H9 (cell line): Measurements from ENCODE around the gene PI16. TPM values are rescaled to one million over a fixed set of nuclear protein-coding genes. Genes with fewer than 3 reads are reported as not detected.

Experiments used
- DNase-seq: peaks from one replicate; pipeline ENCODE4 v3.0.0-alpha.2; 2017
- H2AFZ ChIP-seq: one replicate; pipeline ENCODE4 v1.6.1; 2013; ENCODE audit warnings: mild to moderate bottlenecking, low read length, control low read depth, moderate library complexity
- H2AK5ac ChIP-seq: 2 replicates; pipeline ENCODE4 v1.6.1; 2013; ENCODE audit warnings: low read length, control low read depth, mixed read lengths; ENCODE audit not compliant: insufficient read length
- H2BK120ac ChIP-seq: one replicate; pipeline ENCODE4 v1.6.1; 2013; ENCODE audit warnings: low read depth, mild to moderate bottlenecking, low read length, control low read depth, inconsistent platforms; ENCODE audit not compliant: poor library complexity, severe bottlenecking
- H2BK12ac ChIP-seq: 2 replicates; pipeline ENCODE4 v1.6.1; 2013; ENCODE audit warnings: low read length, control low read depth, mixed read lengths, low read depth; ENCODE audit not compliant: insufficient read length
- H2BK15ac ChIP-seq: 2 replicates; pipeline ENCODE4 v1.6.1; 2013; ENCODE audit warnings: low read depth, low read length, control low read depth
- H2BK20ac ChIP-seq: one replicate; pipeline ENCODE4 v1.6.1; 2013; ENCODE audit warnings: low read depth, mild to moderate bottlenecking, low read length, control low read depth, inconsistent platforms; ENCODE audit not compliant: poor library complexity, severe bottlenecking
- H2BK5ac ChIP-seq: 2 replicates; pipeline ENCODE4 v1.6.1; 2013; ENCODE audit warnings: low read length, control low read depth, mixed read lengths; ENCODE audit not compliant: insufficient read length
- H3K14ac ChIP-seq: 2 replicates; pipeline ENCODE4 v1.6.1; 2013; ENCODE audit warnings: low read length, control low read depth; ENCODE audit not compliant: insufficient read depth
- H3K18ac ChIP-seq: 2 replicates; pipeline ENCODE4 v1.6.1; 2013; ENCODE audit warnings: low read depth, mild to moderate bottlenecking, mixed read lengths, low read length, control low read depth; ENCODE audit not compliant: insufficient read length
- H3K23ac ChIP-seq: 2 replicates; pipeline ENCODE4 v1.6.1; 2013; ENCODE audit warnings: low read length, control low read depth, mixed read lengths, low read depth; ENCODE audit not compliant: insufficient read length
- H3K23me2 ChIP-seq: 2 replicates; pipeline ENCODE4 v1.6.1; 2013; ENCODE audit warnings: low read depth, mild to moderate bottlenecking, mixed read lengths, low read length, control low read depth; ENCODE audit not compliant: insufficient read length, poor library complexity, severe bottlenecking
- H3K27ac ChIP-seq: 2 replicates; pipeline ENCODE4 v1.5.1; 2013; ENCODE audit warnings: low read length, control low read depth, mixed read lengths, low read depth; ENCODE audit not compliant: insufficient read length
- H3K27me3 ChIP-seq: 2 replicates; pipeline ENCODE4 v1.6.1; 2013; ENCODE audit warnings: low read length, control low read depth, inconsistent platforms; ENCODE audit not compliant: insufficient read depth
- H3K4ac ChIP-seq: 2 replicates; pipeline ENCODE4 v1.6.1; 2013; ENCODE audit warnings: low read depth, mild to moderate bottlenecking, control low read depth, inconsistent platforms, low read length, moderate library complexity
- H3K4me1 ChIP-seq: 2 replicates; pipeline ENCODE4 v1.6.1; 2013; ENCODE audit warnings: low read length, control low read depth, inconsistent platforms; ENCODE audit not compliant: insufficient read depth
- H3K4me2 ChIP-seq: 2 replicates; pipeline ENCODE4 v1.6.1; 2013; ENCODE audit warnings: low read length, control low read depth, mixed read lengths; ENCODE audit not compliant: insufficient read length, insufficient read depth
- H3K56ac ChIP-seq: 2 replicates; pipeline ENCODE4 v1.6.1; 2013; ENCODE audit warnings: low read depth, mild to moderate bottlenecking, mixed read lengths, low read length, control low read depth; ENCODE audit not compliant: insufficient read length
- H3K79me1 ChIP-seq: 2 replicates; pipeline ENCODE4 v1.6.1; 2013; ENCODE audit warnings: low read depth, mild to moderate bottlenecking, moderate library complexity, low read length, control low read depth, inconsistent platforms; ENCODE audit not compliant: insufficient read depth, poor library complexity, severe bottlenecking
- H3K79me2 ChIP-seq: 2 replicates; pipeline ENCODE4 v1.6.1; 2013; ENCODE audit warnings: low read length, control low read depth, inconsistent platforms; ENCODE audit not compliant: insufficient read depth
- H3K9ac ChIP-seq: 2 replicates; pipeline ENCODE4 v1.6.1; 2013; ENCODE audit warnings: low read length, control low read depth, mixed read lengths; ENCODE audit not compliant: insufficient read length; ENCODE audit errors: extremely low read depth
- H3K9me3 ChIP-seq: one replicate; pipeline ENCODE4 v1.6.1; 2013; ENCODE audit warnings: low read depth, low read length, inconsistent platforms; ENCODE audit not compliant: control insufficient read depth
- H3T11ph ChIP-seq: one replicate; pipeline ENCODE4 v1.6.1; 2013; ENCODE audit warnings: mild to moderate bottlenecking, low read length, control low read depth, inconsistent platforms
- H4K20me1 ChIP-seq: one replicate; pipeline ENCODE4 v1.6.1; 2013; ENCODE audit not compliant: control insufficient read depth, insufficient read length, insufficient read depth
- H4K5ac ChIP-seq: 2 replicates; pipeline ENCODE4 v1.6.1; 2013; ENCODE audit warnings: low read depth, mild to moderate bottlenecking, mixed read lengths, low read length, control low read depth; ENCODE audit not compliant: insufficient read length
- H4K8ac ChIP-seq: replicated peaks from 2 replicates; pipeline ENCODE4 v1.6.1; 2013; ENCODE audit warnings: low read length, control low read depth, mixed read lengths, low read depth; ENCODE audit not compliant: insufficient read length
- H4K91ac ChIP-seq: 2 replicates; pipeline ENCODE4 v1.6.1; 2013; ENCODE audit warnings: low read depth, mild to moderate bottlenecking, moderate library complexity, mixed read lengths, low read length, control low read depth; ENCODE audit not compliant: insufficient read length
- H3K27ac Mint-ChIP-seq, 3 experiments: 2 replicates in 2 of 3; 3 replicates in 1 of 3; pipeline ENCODE4 v1.8.0; 2020 to 2021; ENCODE audit warnings: mixed read lengths in 3 of 3, mild to moderate bottlenecking in 1 of 3, moderate library complexity in 1 of 3
- H3K27me3 Mint-ChIP-seq: 2 replicates; pipeline ENCODE4 v1.8.0; 2021; ENCODE audit warnings: low read depth, mild to moderate bottlenecking, moderate library complexity, mixed read lengths
- H3K36me3 Mint-ChIP-seq, 3 experiments: 2 replicates in 2 of 3; 3 replicates in 1 of 3; pipeline ENCODE4 v1.8.0; 2020 to 2021; ENCODE audit warnings: low read depth in 3 of 3, mixed read lengths in 3 of 3; ENCODE audit not compliant: insufficient read depth in 1 of 3
- H3K4me1 Mint-ChIP-seq, 2 experiments: 2 replicates each; pipeline ENCODE4 v1.8.0; 2020; ENCODE audit warnings: mixed read lengths in 2 of 2
- H3K4me3 Mint-ChIP-seq, 2 experiments: 2 replicates in 1 of 2; 3 replicates in 1 of 2; pipeline ENCODE4 v1.8.0; 2020 to 2021; ENCODE audit warnings: mild to moderate bottlenecking in 2 of 2, mixed read lengths in 2 of 2, moderate library complexity in 1 of 2
- H3K9me3 Mint-ChIP-seq, 2 experiments: 2 replicates in 1 of 2; 3 replicates in 1 of 2; pipeline ENCODE4 v1.8.0; 2020; ENCODE audit warnings: mild to moderate bottlenecking in 2 of 2, mixed read lengths in 2 of 2, moderate library complexity in 1 of 2
- CTCF ChIP-seq: fragments of 200-600 bp; sonication (generic); conservative IDR thresholded peaks from 3 replicates; pipeline ENCODE4 v1.8.0; 2021; ENCODE audit warnings: antibody characterized with exemption, mild to moderate bottlenecking
- WGBS: extraction: QIAGEN DNeasy Blood & Tissue Kit; methylation state at CpG from one replicate; pipeline ENCODE4 v1.1.7; 2013; ENCODE audit warnings: missing lambda C conversion rate, low lambda C conversion rate, mixed read lengths; ENCODE audit not compliant: insufficient read length; ENCODE audit errors: extremely low coverage; 5-methylcytosine and 5-hydroxymethylcytosine counted together
- total RNA-seq: library from RNA; stranded (reverse); gene quantifications from 2 replicates; pipeline ENCODE4 v1.2.1, GENCODE V29; 2021

The PI16 gene
- total RNA-seq, 1 experiment from 2014 or later: not detected

GRCh38 chr6:36971921-36972673, 17.6 kb downstream of the PI16 start:
- H3K27ac Mint-ChIP-seq: peak overlapping the region in 1 of 3 experiments; percentile 81; a peak in 2 of 7 replicates
- no peaks in the 10 kb centered on the region for H3K4me1 Mint-ChIP-seq
- Histone ChIP-seq H3K9me3 (no peaks in the 10 kb centered on the region), H3T11ph (no peak overlapping the region), H2BK120ac (no peak overlapping the region), H4K91ac (no peak overlapping the region), H2BK12ac (no peak overlapping the region), H3K27ac (no peak overlapping the region), H3K27me3 (no peaks in the 10 kb centered on the region), H2BK15ac (no peak overlapping the region), H3K14ac (no peak overlapping the region), H3K79me2 (no peaks in the 10 kb centered on the region), H3K9ac (no peak overlapping the region), H4K8ac (no peak overlapping the region), H3K79me1 (no peaks in the 10 kb centered on the region), H3K23ac (no peak overlapping the region), H3K56ac (no peak overlapping the region), H2AFZ (no peak overlapping the region), H3K4me1 (no peaks in the 10 kb centered on the region), H4K20me1 (no peaks in the 10 kb centered on the region), H3K4ac (no peak overlapping the region), H3K4me2 (no peak overlapping the region), H2AK5ac (no peak overlapping the region), H3K18ac (no peak overlapping the region), H2BK5ac (no peak overlapping the region), H2BK20ac (no peak overlapping the region), H3K23me2 (no peaks in the 10 kb centered on the region), H4K5ac (no peak overlapping the region)
- H3K4me3 Mint-ChIP-seq: no peak overlapping the region
- H3K27me3 Mint-ChIP-seq: no peaks in the 10 kb centered on the region
- TF ChIP-seq CTCF: no peak
- DNase-seq: no peak
- no CpG with 5 or more reads among the region's 14 CpGs for WGBS
- no peaks in the 10 kb centered on the region for H3K9me3 Mint-ChIP-seq
- H3K36me3 Mint-ChIP-seq: peaks cover 61 to 95% (median 94%) of the 10 kb centered on the region in 3 experiments
